Left forelimb (tissue), 1 donor: ENCODE measurements around the gene BRINP3.
"Not testable (repeated sequence)": the region's sequence is repeated elsewhere in the genome, so short reads cannot be mapped to it uniquely, and the experiment has no call there.

Source experiments
- DNase-seq: peaks from one replicate; pipeline ENCODE4 v3.0.0-alpha.2; 2018; ENCODE audit warnings: low spot score

BRINP3 gene

GRCh38 chr1:190477762-190478148 is at the start of gene BRINP3:
Gene BRINP3, minus strand, starts transcription at chr1:190477864.
- DNase-seq: no peak

- no peak for DNase-seq
Measured at GRCh38 chr1:190511554-190511953, 33.9 kb upstream of the BRINP3 start.

GRCh38 chr1:190507357-190507756 is 29.7 kb upstream of the BRINP3 start:
- DNase-seq: no peak

DNA sequence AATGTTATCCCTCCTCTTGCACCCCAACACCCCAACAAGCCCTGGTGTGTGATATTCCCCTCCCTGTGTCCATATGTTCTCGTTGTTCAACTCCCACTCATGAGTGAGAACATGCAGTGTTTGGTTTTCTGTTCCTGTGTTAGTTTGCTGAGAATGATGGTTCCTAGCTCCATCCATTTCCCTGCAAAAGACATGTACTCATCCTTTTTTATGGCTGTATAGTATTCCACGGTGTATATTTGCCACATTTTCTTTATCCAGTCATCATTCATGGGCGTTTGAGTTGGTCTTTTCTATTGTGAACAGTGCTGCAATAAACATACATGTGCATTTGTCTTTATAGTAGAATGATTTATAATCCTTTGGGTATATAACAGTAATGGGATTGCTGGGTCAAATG is 26.9 kb upstream of the BRINP3 start:
- DNase-seq: not testable (repeated sequence)

DNA sequence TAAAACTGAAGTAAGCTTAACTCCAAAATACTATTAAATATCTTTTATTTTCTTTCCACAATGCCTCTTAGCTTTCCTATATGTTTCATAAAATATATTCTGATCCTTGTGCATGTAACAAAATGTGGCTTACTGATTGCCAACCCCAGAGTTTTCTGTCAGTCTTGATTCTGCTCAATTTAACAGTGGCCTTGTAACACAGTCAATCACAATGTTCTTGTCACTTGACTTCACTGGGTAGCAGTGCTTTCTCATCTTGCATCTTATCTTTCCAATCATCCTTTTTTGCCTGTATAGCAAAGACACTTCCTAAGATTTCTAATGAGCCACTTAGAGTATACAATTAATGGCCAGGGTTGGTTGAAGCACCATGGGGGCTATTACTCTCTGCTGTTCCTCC is 19.9 kb upstream of the BRINP3 start:
- no peak for DNase-seq

GRCh38 chr1:190494451-190494850 is 16.8 kb upstream of the BRINP3 start:
- no peak for DNase-seq

DNA sequence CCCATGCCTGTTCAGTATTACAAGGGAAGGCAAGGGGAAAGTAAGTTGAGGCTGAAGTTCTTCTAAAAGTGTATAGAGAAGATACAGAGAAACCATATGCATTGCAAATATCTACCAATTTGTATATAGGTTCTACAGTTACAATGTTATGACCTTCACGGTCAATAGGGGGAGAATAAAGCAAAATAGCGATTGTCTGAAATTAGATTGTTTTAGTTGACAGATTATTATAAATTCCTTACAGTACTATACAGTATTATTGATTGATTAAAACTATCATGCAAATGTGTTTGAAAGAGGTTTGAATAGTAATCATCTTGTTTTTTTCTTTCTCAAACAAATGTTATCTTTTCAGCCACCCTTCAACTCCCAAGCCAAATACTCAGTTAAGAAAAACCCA is 13.7 kb upstream of the BRINP3 start:
- no peak for DNase-seq

- no peak for DNase-seq
Measured at GRCh38 chr1:190484045-190484444, 6.4 kb upstream of the BRINP3 start.

DNA sequence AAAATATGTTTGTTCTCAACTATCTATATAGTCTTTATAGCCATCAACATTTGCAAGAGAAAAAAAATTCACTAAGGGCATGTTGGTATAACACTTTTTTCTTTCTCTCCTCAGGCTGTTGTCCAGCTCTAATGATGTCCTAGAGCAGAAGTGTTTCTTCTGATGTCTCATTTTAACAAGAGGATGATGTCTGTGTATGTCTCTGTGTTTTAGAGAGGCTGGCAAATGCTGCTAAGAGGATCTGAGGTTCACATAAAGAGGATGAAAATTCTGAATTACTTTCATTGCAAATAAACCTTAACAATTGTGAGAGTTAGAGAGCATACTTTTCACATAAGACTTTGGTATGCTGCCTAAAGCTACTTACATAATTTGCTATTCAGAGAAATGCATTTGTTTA is 2.6 kb upstream of the BRINP3 start:
- no peak for DNase-seq

DNA sequence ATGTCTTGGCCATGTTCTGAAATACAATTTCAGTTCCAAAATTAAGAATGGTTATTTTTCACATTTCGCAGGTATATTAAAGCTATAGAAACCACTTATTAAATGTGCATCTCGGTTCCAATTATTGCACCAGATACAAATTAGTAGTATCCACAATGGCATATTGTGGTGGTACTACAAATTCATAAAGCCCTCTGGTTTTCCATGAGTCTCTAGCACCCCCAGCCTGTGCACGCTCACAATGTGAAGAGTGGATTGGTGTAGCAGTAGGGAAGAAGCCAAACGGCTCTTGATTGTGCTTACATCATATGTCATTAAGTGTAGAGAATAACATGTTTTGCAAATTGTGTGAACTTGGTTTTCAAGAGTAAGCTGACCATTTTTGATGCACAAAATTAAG is 1.9 kb upstream of the BRINP3 start:
- DNase-seq: no peak

GRCh38 chr1:190479050-190479397 is 1.4 kb upstream of the BRINP3 start:
- no peak for DNase-seq

GRCh38 chr1:190478149-190479049 is 735 bp upstream of the BRINP3 start:
- DNase-seq: no peak

DNA sequence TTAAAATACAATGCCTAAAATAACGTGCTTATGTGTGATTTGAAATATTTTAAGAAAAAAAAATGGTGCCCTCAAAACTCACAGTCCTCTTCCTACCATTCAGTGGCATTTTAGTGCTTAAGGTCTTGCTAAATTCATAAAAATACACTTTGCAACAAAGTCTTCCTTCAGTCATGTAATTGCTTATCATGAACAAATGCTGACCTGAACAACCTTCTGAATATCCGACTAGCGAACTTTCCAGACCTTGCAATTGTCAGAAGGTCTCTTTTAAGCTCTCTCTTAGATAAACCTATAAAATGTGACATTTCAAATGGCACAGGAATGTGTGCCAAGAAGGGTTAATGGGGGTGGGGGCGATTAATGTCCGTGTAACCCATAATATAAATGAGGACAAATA is 858 bp downstream of the BRINP3 start:
- DNase-seq: no peak

GRCh38 chr1:190476321-190476720 is 1.3 kb downstream of the BRINP3 start:
- no peak for DNase-seq

- no peak for DNase-seq
Measured at GRCh38 chr1:190475421-190476141, 2.1 kb downstream of the BRINP3 start.

DNA sequence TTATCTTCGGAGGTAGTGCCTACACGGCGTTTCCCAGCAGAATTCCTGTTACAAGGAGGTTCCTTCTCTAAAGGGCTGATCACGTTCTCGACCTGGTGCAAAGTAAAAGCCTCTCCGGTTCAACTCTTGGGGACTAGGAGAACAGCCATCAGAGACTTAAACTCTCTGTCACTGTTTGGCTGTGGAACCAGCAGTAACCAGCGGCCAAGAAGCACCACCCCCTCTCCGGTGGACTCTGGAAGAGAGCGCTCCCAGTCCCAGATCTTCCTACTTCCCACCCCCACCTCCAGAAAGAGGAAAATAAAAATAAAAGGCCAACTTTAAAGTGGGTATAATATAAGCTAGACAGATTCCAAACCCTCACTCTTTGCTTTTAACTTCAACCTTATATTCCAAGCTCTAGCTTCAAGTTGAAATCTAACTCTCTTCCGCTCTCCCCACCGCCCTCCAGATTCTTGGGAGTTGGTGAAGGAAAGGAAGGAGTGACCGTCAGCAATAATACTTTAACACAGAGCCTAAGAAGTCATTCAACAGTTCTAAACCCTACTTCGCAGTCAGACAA is 2.9 kb downstream of the BRINP3 start:
- DNase-seq: no peak

DNA sequence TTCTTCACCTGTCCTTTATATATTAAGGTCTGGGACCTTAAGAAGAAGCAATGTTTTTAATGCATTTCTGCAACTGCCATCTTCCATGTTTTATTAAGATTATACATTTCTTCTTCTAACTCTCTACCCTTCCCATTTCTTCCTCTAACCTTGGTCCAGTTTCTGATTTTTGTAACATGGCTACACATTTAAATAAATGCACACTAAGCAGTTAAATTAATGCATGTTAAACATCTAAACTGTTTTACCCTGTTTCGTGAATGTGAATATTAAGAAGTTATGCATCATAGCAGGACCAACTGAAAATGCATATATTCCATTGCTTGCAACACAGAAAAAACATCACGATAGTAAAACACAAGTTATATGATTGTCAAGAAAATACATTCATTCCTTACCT is 3.7 kb downstream of the BRINP3 start:
- DNase-seq: no peak

DNA sequence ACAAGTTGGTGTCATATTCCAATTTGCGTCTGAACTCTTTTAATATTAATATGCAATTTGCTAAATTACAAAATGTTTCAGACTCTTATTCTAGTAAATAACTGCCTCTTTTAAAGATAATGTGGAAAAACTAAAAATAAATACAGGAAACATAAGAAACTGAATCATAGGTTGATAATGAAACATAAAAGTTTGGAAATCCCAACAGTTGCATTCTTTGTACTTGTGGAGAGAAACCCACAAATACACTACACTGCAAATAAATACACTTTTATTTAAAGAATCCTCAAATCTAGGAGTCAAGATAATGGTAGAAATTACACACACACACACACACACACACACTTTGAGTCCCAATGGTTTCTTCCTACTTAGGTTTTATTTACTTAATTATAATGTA is 5.2 kb downstream of the BRINP3 start:
- no peak for DNase-seq

DNA sequence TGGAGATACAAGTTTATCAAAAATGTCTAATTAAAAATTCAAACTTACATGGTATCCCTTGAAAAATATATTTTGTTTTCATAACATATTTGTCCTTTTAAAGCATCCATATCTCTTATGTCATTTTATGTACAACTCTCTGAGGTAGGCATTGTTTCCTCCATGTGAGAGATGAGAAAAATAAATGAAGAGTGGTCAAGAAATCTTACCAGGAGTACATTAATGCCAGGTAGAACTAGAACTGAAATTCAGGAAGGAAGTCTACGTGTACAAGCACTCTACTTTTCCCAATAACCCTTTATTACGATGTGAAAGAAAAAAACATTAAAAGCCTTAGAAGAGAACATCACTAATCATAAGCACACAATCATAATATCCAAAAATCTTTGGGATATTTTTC is 5.6 kb downstream of the BRINP3 start:
- no peak for DNase-seq

GRCh38 chr1:190464690-190465089 is 13.0 kb downstream of the BRINP3 start:
- no peak for DNase-seq

- DNase-seq: no peak
Measured at GRCh38 chr1:190456129-190456528, 21.5 kb downstream of the BRINP3 start.

- DNase-seq: no peak
Measured at GRCh38 chr1:190455631-190456030, 22.0 kb downstream of the BRINP3 start.

DNA sequence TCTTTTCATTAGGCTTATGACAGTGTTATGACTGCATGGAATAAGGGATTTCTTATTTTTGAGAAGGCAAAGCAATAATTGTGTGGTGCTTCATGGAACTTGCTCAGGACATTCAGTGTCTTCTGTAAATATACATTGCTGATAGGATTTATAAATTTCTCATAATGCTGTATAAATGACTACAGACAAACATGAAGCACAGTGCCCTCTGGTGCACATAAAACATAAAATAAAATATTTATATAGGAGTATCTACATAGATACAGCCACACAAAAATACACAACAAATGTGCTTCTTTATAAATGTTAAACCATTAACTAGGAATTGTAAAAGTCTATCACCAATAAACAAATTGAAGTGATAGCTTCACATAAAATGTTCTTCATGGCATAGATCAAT is 24.1 kb downstream of the BRINP3 start:
- no peak for DNase-seq
